CD4-positive, alpha-beta T cell treated with Interferon gamma for 1 hour (primary cell): ENCODE measurements around the gene TMCC2.

Experiments
- DNase-seq: peaks from one replicate; pipeline ENCODE4 v3.0.0-alpha.2; 2020

TMCC2 gene

GRCh38 chr1:205241366-205242030 lies 13.8 kb downstream of the TMCC2 start:
- no peak for DNase-seq

GRCh38 chr1:205243350-205244191 lies 15.8 kb downstream of the TMCC2 start:
- no peak for DNase-seq

GRCh38 chr1:205244384-205244783 lies 16.6 kb downstream of the TMCC2 start:
- DNase-seq, result no peak

- no peak for DNase-seq
Measured at GRCh38 chr1:205245096-205245495, 17.4 kb downstream of the TMCC2 start.

- no peak for DNase-seq
Measured at GRCh38 chr1:205246351-205247119, 18.8 kb downstream of the TMCC2 start.

GRCh38 chr1:205247130-205247921 lies 19.6 kb downstream of the TMCC2 start:
- DNase-seq, result no peak

GRCh38 chr1:205248793-205249601 lies 21.3 kb downstream of the TMCC2 start:
- no peak for DNase-seq

- no peak for DNase-seq
Measured at GRCh38 chr1:205249651-205250050, 21.9 kb downstream of the TMCC2 start.

GRCh38 chr1:205250699-205251098 lies 23.0 kb downstream of the TMCC2 start:
- DNase-seq, result no peak

GRCh38 chr1:205251576-205251975 lies 23.8 kb downstream of the TMCC2 start:
- no peak for DNase-seq

- peak; percentile 80 for DNase-seq
Measured at GRCh38 chr1:205255941-205256780, 28.4 kb downstream of the TMCC2 start.

GRCh38 chr1:205256951-205257625 lies 29.3 kb downstream of the TMCC2 start:
- DNase-seq, result no peak

GRCh38 chr1:205257735-205258134 lies 30.0 kb downstream of the TMCC2 start:
- DNase-seq, result no peak

- no peak for DNase-seq
Measured at GRCh38 chr1:205258261-205258691, 30.5 kb downstream of the TMCC2 start.

GRCh38 chr1:205258719-205259118 lies 31.0 kb downstream of the TMCC2 start:
- no peak for DNase-seq

- DNase-seq, result no peak
Measured at GRCh38 chr1:205259324-205259832, 31.6 kb downstream of the TMCC2 start.

GRCh38 chr1:205259998-205260397 lies 32.3 kb downstream of the TMCC2 start:
- no peak for DNase-seq

- no peak for DNase-seq
Measured at GRCh38 chr1:205260948-205261732, 33.4 kb downstream of the TMCC2 start.
